ENCODE data around the gene TTC7B.
A peak's percentile ranks its signal among the peaks of the same experiment; 100 is the strongest.

Gene TTC7B

GRCh38 chr14:90512329-90512991, 303.8 kb downstream of the TTC7B start:
- H3K27me3 ChIP-seq (ENCODE audit: insufficient read depth, low read length): no peaks in the 10 kb centered on the region
- no peak overlapping the region for H3K4me3 ChIP-seq (ENCODE audit: low read length)
- WGBS: 82% methylated on average over 10 of the region's 10 CpGs
- H3K9ac ChIP-seq (ENCODE audit: low read depth, low read length): 0 out of 2 replicates have a peak overlapping the region, but pooled peaks have one; percentile 11
- H3K4me1 ChIP-seq (ENCODE audit: insufficient read depth, low read length): peaks cover 14% of the 10 kb centered on the region
- no peaks in the 10 kb centered on the region for H3K9me3 ChIP-seq (ENCODE audit: insufficient read depth, low read depth, low read length)
- H3K27ac ChIP-seq (ENCODE audit: low read depth, low read length): no peak overlapping the region
- H3K36me3 ChIP-seq (ENCODE audit: insufficient read depth, low read length): no peaks in the 10 kb centered on the region

GRCh38 chr14:90511795-90512328, 304.4 kb downstream of the TTC7B start:
- H3K27ac ChIP-seq (ENCODE audit: low read depth, low read length): no peak overlapping the region
- H3K9ac ChIP-seq (ENCODE audit: low read depth, low read length): 0 out of 2 replicates have a peak overlapping the region, but pooled peaks have one; percentile 11
- no peaks in the 10 kb centered on the region for H3K27me3 ChIP-seq (ENCODE audit: insufficient read depth, low read length)
- H3K36me3 ChIP-seq (ENCODE audit: insufficient read depth, low read length): no peaks in the 10 kb centered on the region
- H3K4me3 ChIP-seq (ENCODE audit: low read length): no peak overlapping the region
- peaks cover 14% of the 10 kb centered on the region for H3K4me1 ChIP-seq (ENCODE audit: insufficient read depth, low read length)
- no peaks in the 10 kb centered on the region for H3K9me3 ChIP-seq (ENCODE audit: insufficient read depth, low read depth, low read length)
- 75% methylated on average over 9 of the region's 9 CpGs for WGBS

GRCh38 chr14:90511252-90511651, 305.0 kb downstream of the TTC7B start:
- Histone ChIP-seq H3K4me3 (ENCODE audit: low read length) (no peak overlapping the region), H3K27me3 (ENCODE audit: insufficient read depth, low read length) (no peaks in the 10 kb centered on the region), H3K4me1 (ENCODE audit: insufficient read depth, low read length) (peaks cover 14% of the 10 kb centered on the region), H3K27ac (ENCODE audit: low read depth, low read length) (no peak overlapping the region), H3K9me3 (ENCODE audit: insufficient read depth, low read depth, low read length) (no peaks in the 10 kb centered on the region), H3K36me3 (ENCODE audit: insufficient read depth, low read length) (no peaks in the 10 kb centered on the region), H3K9ac (ENCODE audit: low read depth, low read length) (no peak overlapping the region)
- 94% methylated on average over 4 of the region's 4 CpGs for WGBS

GRCh38 chr14:90510159-90510558, 306.1 kb downstream of the TTC7B start:
- H3K4me1 ChIP-seq (ENCODE audit: insufficient read depth, low read length): peaks cover 14% of the 10 kb centered on the region
- H3K9ac ChIP-seq (ENCODE audit: low read depth, low read length): no peak overlapping the region
- 61% methylated on average over 9 of the region's 9 CpGs for WGBS
- no peaks in the 10 kb centered on the region for H3K9me3 ChIP-seq (ENCODE audit: insufficient read depth, low read depth, low read length)
- H3K4me3 ChIP-seq (ENCODE audit: low read length): no peak overlapping the region
- no peaks in the 10 kb centered on the region for H3K36me3 ChIP-seq (ENCODE audit: insufficient read depth, low read length)
- H3K27me3 ChIP-seq (ENCODE audit: insufficient read depth, low read length): no peaks in the 10 kb centered on the region
- peak overlapping the region; percentile 46; the same call in 1 of the 2 replicates for H3K27ac ChIP-seq (ENCODE audit: low read depth, low read length)

- no peak overlapping the region for H3K27ac ChIP-seq (ENCODE audit: low read depth, low read length)
- H3K4me3 ChIP-seq (ENCODE audit: low read length): no peak overlapping the region
- no peaks in the 10 kb centered on the region for H3K36me3 ChIP-seq (ENCODE audit: insufficient read depth, low read length)
- no peak overlapping the region for H3K9ac ChIP-seq (ENCODE audit: low read depth, low read length)
- 92% methylated on average over 5 of the region's 5 CpGs for WGBS
- no peaks in the 10 kb centered on the region for H3K27me3 ChIP-seq (ENCODE audit: insufficient read depth, low read length)
- H3K4me1 ChIP-seq (ENCODE audit: insufficient read depth, low read length): peaks cover 14% of the 10 kb centered on the region
- no peaks in the 10 kb centered on the region for H3K9me3 ChIP-seq (ENCODE audit: insufficient read depth, low read depth, low read length)
Measured at GRCh38 chr14:90509403-90509802, 306.8 kb downstream of the TTC7B start.

- H3K4me1 ChIP-seq (ENCODE audit: insufficient read depth, low read length): peaks cover 14% of the 10 kb centered on the region
- 93% methylated on average over 21 of the region's 21 CpGs for WGBS
Measured at GRCh38 chr14:90508536-90509254, 307.5 kb downstream of the TTC7B start.

GRCh38 chr14:90508036-90508435, 308.2 kb downstream of the TTC7B start:
- no peak overlapping the region for H3K9ac ChIP-seq (ENCODE audit: low read depth, low read length)
- no peaks in the 10 kb centered on the region for H3K27me3 ChIP-seq (ENCODE audit: insufficient read depth, low read length)
- no peak overlapping the region for H3K4me3 ChIP-seq (ENCODE audit: low read length)

More at GRCh38 chr14:90508536-90509254, 307.5 kb downstream of the TTC7B start:
- Histone ChIP-seq H3K27me3 (ENCODE audit: insufficient read depth, low read length) (no peaks in the 10 kb centered on the region), H3K9me3 (ENCODE audit: insufficient read depth, low read depth, low read length) (no peaks in the 10 kb centered on the region), H3K4me3 (ENCODE audit: low read length) (no peak overlapping the region), H3K36me3 (ENCODE audit: insufficient read depth, low read length) (no peaks in the 10 kb centered on the region), H3K9ac (ENCODE audit: low read depth, low read length) (no peak overlapping the region), H3K27ac (ENCODE audit: low read depth, low read length) (no peak overlapping the region)

GRCh38 chr14:90507428-90507827, 308.8 kb downstream of the TTC7B start:
- no peaks in the 10 kb centered on the region for H3K27me3 ChIP-seq (ENCODE audit: insufficient read depth, low read length)
- no peak overlapping the region for H3K4me3 ChIP-seq (ENCODE audit: low read length)
- no peaks in the 10 kb centered on the region for H3K9me3 ChIP-seq (ENCODE audit: insufficient read depth, low read depth, low read length)
- 93% methylated on average over 7 of the region's 7 CpGs for WGBS
- no peaks in the 10 kb centered on the region for H3K36me3 ChIP-seq (ENCODE audit: insufficient read depth, low read length)
- H3K4me1 ChIP-seq (ENCODE audit: insufficient read depth, low read length): peaks cover 11% of the 10 kb centered on the region
- H3K9ac ChIP-seq (ENCODE audit: low read depth, low read length): no peak overlapping the region
- H3K27ac ChIP-seq (ENCODE audit: low read depth, low read length): no peak overlapping the region

More at GRCh38 chr14:90508036-90508435, 308.2 kb downstream of the TTC7B start:
- no peaks in the 10 kb centered on the region for H3K36me3 ChIP-seq (ENCODE audit: insufficient read depth, low read length)
- no peaks in the 10 kb centered on the region for H3K9me3 ChIP-seq (ENCODE audit: insufficient read depth, low read depth, low read length)
- no peak overlapping the region for H3K27ac ChIP-seq (ENCODE audit: low read depth, low read length)
- H3K4me1 ChIP-seq (ENCODE audit: insufficient read depth, low read length): peaks cover 11% of the 10 kb centered on the region
- 94% methylated on average over 9 of the region's 9 CpGs for WGBS

- Histone ChIP-seq H3K27ac (ENCODE audit: low read depth, low read length) (no peak overlapping the region), H3K36me3 (ENCODE audit: insufficient read depth, low read length) (no peaks in the 10 kb centered on the region), H3K4me3 (ENCODE audit: low read length) (no peak overlapping the region), H3K27me3 (ENCODE audit: insufficient read depth, low read length) (no peaks in the 10 kb centered on the region), H3K9ac (ENCODE audit: low read depth, low read length) (no peak overlapping the region), H3K4me1 (ENCODE audit: insufficient read depth, low read length) (peaks cover 17% of the 10 kb centered on the region), H3K9me3 (ENCODE audit: insufficient read depth, low read depth, low read length) (no peaks in the 10 kb centered on the region)
- WGBS: 88% methylated on average over 6 of the region's 6 CpGs
Measured at GRCh38 chr14:90506748-90507147, 309.5 kb downstream of the TTC7B start.

- WGBS: 90% methylated on average over 13 of the region's 13 CpGs
- Histone ChIP-seq H3K36me3 (ENCODE audit: insufficient read depth, low read length) (no peaks in the 10 kb centered on the region), H3K9me3 (ENCODE audit: insufficient read depth, low read depth, low read length) (no peaks in the 10 kb centered on the region), H3K9ac (ENCODE audit: low read depth, low read length) (no peak overlapping the region), H3K27me3 (ENCODE audit: insufficient read depth, low read length) (no peaks in the 10 kb centered on the region), H3K4me1 (ENCODE audit: insufficient read depth, low read length) (peaks cover 9% of the 10 kb centered on the region), H3K27ac (ENCODE audit: low read depth, low read length) (no peak overlapping the region), H3K4me3 (ENCODE audit: low read length) (no peak overlapping the region)
Measured at GRCh38 chr14:90505531-90505930, 310.7 kb downstream of the TTC7B start.

- WGBS: 93% methylated on average over 8 of the region's 8 CpGs
- no peaks in the 10 kb centered on the region for H3K9me3 ChIP-seq (ENCODE audit: insufficient read depth, low read depth, low read length)
- no peaks in the 10 kb centered on the region for H3K27me3 ChIP-seq (ENCODE audit: insufficient read depth, low read length)
- no peak overlapping the region for H3K9ac ChIP-seq (ENCODE audit: low read depth, low read length)
- peaks cover 13% of the 10 kb centered on the region for H3K4me1 ChIP-seq (ENCODE audit: insufficient read depth, low read length)
- no peaks in the 10 kb centered on the region for H3K36me3 ChIP-seq (ENCODE audit: insufficient read depth, low read length)
- H3K4me3 ChIP-seq (ENCODE audit: low read length): no peak overlapping the region
- H3K27ac ChIP-seq (ENCODE audit: low read depth, low read length): no peak overlapping the region
Measured at GRCh38 chr14:90504643-90505042, 311.6 kb downstream of the TTC7B start.
